DMS 273 treated with DMSO at 0.1 percent for 48 hours (cell line): ENCODE measurements around the gene HAGHL.
"Not testable (repeated sequence)": the region's sequence is repeated elsewhere in the genome, so short reads cannot be mapped to it uniquely, and the experiment has no call there.

Experiments used
- DNase-seq: peaks from one replicate; lab custom pipeline; 2025; lab: John Stamatoyannopoulos, UW

HAGHL gene

GRCh38 chr16:734208-734980, 7.5 kb downstream of the HAGHL start:
- DNase-seq = no peak

- DNase-seq = no peak
Measured at GRCh38 chr16:734981-735881, 8.3 kb downstream of the HAGHL start.

DNA sequence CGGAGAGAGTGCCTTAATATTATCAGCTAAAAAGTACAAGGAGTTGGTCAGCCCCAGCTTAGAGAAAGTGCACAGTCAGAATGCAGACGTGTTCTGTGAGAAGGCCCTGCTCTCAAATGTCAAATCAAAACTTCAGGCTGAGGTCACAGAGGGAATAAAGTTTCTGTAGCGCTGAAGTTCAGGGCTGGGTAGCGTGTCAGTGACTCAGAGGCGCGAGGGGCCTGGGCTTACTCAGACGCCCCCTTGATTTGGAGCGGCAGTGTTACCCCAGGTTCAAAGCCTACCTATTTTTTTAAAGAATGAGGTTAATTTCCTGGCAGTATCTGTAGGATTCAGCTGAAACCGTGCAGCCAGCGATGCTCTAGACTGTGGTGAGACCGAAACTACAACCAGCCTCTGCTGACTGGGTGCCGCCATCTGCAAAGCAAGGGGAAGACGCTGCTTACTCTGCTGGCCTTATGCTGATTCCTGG, 9.1 kb downstream of the HAGHL start:
- no peak for DNase-seq

DNA sequence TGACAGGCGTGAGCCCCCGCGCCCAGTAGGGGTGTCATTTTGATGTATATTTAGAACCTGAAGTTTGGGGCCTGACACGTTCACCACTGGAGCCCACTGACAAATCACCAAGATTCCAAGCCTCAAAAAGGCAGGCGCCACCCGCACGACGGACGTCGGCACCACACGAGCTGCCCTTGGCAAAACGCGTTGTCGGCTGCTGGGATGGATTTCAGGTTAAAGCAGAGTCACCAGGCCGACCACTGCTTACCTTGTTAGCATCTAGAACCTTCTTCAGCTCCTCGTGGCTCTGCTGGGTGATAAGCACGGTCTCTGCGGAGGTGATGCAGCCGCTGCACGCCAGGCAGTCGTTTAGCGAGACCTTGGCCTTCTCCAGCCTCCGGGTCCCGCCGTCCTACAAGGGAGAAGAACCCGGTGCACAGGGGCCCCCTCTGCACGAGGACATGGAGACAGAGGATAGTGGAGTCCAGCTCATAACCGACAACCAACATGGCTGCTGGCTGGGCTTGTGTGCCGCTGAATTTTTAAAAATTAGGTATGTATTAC, 10.1 kb downstream of the HAGHL start:
- DNase-seq = no peak

- DNase-seq = no peak
Measured at GRCh38 chr16:739560-740458, 12.9 kb downstream of the HAGHL start.

GRCh38 chr16:740459-740763, 13.5 kb downstream of the HAGHL start:
- DNase-seq = no peak

DNA sequence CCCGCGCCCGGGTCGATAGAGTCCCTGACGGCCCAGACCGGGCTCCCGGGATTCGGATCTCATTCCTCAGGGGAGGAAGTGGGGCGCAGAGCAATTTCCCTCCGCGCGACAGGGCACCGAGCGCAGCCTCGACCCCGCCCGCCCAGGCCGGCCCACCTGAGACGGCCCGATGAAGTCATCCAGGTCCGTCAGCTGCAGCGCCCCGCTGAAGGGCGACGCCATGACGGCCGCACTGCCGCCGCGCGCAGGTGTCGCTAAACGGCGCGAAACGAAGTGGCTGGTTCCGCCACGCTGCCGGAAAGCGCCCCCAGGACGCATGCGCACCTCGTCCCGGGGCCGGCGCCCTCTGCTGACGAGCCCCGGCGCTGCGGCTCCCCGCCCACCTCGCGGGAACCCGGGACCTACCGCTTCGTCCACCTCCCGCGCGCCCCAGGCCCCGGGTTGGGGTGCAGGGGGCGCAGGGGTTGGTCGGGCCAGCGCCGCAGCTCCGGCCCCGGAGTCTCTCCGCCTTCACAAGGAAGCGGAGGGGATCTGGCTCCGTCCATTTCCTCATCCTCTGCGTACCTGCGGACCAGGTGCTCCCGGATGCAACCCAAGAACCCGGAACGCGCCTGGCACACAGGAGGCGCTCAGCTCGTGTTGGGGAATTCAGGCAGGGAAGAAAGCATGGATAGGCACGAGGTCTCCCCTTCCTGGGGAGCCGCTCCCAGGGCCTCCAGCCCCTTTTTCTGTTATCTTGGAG, 14.0 kb downstream of the HAGHL start, which contains the start of gene CIAO3:
Gene CIAO3, minus strand, starts transcription at position 234 of the 742 bp plus-strand sequence. Its CDS starts 12 bp downstream, at position 222.
- DNase-seq = peak; percentile 55

- no peak for DNase-seq
Measured at GRCh38 chr16:741986-742629, 15.2 kb downstream of the HAGHL start.

GRCh38 chr16:742894-743293, 16.0 kb downstream of the HAGHL start:
- not testable (repeated sequence) for DNase-seq

- no peak for DNase-seq
Measured at GRCh38 chr16:743794-744500, 17.0 kb downstream of the HAGHL start.

- DNase-seq = no peak
Measured at GRCh38 chr16:745739-746138, 18.8 kb downstream of the HAGHL start.

- DNase-seq = no peak
Measured at GRCh38 chr16:746637-747036, 19.7 kb downstream of the HAGHL start.

GRCh38 chr16:747978-748746, 21.3 kb downstream of the HAGHL start:
- no peak for DNase-seq

GRCh38 chr16:749010-749409, 22.1 kb downstream of the HAGHL start:
- no peak for DNase-seq

DNA sequence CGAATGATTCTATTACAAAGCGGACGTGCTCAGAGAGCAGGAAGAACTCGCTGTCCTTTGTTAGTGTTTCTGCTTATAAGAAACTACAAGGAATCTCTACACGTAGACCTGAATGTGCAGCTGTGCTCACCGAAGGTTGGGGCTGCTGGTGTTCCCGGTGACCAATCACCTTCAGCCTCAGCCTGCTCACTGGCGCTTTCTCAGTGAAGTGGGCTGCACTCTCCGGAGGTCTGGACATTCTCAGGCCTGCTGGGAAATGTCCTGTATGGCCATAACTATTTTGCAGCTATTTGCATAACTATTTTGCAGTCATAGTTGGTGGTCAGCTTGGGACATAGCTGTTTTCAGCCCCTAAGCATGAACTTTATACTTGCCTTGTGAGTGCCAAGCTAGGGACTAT, 23.6 kb downstream of the HAGHL start:
- DNase-seq = no peak

DNA sequence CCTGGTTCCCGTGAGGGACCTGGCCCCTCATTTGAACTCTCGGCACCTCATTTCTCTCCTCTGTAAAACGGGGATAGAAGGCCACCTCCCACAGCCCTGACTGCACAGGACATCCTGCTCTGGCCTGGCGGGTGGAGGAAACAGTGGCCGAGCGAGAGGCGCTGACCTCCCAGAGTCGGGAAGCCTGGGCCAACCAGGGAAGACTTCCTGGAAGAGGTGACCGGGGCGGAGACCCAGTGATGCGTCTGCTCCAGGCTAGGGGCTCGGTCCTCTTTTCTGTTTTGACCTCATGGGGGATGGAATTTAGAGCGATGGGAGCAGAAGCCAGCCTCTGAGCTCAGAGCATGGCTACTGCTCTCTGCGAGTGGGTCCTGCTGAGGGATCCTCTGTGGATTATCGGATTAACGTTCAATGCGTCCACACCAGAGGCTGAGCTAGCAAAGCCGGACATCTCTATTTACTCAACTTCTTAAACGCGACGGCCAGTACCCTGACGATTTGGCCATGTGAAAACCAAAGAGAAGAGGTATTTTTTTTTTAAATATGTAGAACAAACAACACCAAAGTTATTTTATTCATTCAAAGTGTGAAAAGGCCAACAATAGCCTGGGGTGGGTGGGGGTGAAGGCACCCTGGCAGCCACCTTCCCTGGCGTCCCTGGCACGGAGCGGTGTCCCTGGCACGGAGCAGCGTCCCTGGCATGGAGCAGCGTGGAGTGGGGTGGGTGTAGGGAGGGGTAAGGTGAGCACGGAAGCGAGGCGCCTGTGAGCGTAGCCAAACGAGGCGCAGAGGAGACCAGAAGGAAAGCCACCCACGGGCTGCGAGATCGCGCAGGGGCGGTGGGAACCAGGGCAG, 24.5 kb downstream of the HAGHL start:
- DNase-seq = no peak

DNA sequence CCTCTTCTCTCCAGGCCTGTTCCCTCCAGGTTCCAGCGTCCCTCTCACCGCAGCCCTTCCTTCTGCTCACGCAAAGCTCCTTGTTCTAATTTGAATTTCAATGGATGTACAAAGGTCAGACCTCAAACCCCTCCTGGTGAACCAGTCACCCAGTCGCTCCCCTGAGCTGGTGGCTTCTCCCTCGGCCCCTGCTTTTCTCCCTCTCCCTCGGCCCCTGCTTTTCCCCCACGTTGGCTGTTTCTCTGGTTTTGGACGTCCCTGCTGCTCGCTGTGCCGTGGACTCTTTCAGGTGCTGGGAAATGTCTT, 25.1 kb downstream of the HAGHL start:
- DNase-seq = no peak

DNA sequence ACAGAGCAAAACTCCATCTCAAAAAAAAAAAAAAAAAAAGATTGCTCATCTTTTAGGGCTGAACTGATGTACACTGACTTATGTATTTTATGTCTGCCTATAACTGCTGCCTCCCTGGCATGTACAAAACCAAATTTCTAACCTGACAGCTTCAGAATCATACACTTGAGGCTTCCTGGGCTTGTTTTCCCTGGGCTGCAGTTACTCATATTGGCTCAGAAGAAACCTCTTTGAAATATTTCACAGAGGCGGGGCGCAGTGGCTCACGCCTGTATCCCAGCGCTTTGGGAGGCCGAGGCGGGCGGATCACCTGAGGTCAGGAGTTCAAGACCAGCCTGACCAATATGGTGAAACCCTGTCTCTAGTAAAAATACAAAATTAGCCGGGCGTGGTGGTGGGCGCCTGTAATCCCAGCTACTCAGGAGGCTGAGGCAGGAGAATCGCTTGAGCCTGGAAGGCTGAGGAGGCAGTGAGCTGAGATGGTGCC, 27.3 kb downstream of the HAGHL start:
- not testable (repeated sequence) for DNase-seq
